NCI-H226 (cell line): Measurements from ENCODE around the gene ZC3HAV1L.
"Not testable (repeated sequence)": the region's sequence is repeated elsewhere in the genome, so short reads cannot be mapped to it uniquely, and the experiment has no call there.

Experiments used
- DNase-seq: peaks from one replicate; pipeline ENCODE4 v3.0.0-alpha.2; 2015

ZC3HAV1L gene, protein sequence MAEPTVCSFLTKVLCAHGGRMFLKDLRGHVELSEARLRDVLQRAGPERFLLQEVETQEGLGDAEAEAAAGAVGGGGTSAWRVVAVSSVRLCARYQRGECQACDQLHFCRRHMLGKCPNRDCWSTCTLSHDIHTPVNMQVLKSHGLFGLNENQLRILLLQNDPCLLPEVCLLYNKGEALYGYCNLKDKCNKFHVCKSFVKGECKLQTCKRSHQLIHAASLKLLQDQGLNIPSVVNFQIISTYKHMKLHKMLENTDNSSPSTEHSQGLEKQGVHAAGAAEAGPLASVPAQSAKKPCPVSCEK

DNA sequence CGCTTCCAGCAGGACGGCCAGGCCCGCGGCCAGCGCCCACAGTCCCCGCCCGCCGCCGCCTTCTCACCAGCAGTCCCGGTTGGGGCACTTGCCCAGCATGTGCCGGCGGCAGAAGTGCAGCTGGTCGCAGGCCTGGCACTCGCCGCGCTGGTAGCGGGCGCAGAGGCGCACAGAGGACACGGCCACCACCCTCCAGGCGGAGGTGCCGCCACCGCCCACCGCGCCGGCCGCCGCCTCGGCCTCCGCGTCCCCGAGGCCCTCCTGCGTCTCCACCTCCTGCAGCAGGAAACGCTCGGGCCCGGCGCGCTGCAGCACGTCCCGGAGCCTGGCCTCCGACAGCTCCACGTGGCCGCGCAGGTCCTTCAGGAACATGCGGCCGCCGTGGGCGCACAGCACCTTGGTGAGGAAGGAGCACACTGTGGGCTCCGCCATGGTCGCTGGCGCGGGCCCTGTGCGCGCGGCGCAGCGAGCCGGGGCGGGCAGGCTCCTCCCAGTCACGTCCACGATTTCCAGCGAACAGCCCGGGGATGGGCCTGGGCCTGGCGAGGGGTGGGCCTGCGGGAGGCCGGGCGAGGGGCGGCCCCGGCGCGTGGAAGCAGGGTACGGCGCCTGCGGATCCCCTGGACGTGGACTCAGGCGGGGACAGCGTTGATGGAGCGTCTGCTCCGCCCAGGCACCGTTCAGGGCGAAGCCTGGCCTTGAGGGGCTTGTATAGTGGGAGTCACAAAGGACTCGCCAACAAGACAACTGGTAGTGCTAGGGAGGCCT is at the start of gene ZC3HAV1L:
ZC3HAV1L (minus strand) TSS at position 457 of the 768 bp plus-strand sequence; CDS start at position 432, 25 bp downstream.
- DNase-seq = peak; percentile 48

DNA sequence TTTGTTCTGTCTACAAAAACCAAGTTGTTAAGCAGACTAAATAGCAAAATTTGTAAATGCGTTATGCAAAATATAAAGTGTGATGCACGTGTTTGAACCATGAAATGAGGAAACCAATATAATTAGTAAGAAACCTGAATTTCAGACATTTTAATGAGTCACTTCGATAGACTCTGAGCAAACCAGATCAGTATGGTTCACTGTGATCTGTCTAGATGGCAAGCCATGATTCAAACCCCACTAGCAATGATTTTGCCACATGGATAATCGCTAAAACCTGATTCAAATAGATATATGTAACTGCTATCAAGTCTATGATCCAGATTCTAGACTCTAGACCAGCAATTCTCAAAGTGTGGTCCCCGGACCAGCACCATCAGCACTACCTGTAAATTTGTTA is 48.9 kb upstream of the ZC3HAV1L start:
- no peak for DNase-seq

DNA sequence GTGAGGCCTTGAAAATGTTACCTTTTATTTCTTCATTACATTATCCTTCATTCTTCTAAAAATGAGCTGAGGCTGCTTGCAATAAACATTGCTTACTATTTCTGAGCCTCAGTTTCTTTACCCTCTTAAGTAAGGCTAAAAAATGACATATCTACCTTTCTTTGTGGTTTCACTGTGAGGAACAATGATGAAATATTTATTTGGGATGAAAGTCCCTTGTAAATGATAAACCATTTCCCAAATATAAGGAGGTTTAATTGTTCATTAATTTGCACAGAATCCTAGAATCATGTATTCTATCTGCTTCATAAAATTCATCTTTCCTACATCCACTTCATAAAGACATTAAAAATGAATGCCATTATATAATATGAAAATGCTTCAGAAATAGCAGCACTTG is 45.7 kb upstream of the ZC3HAV1L start:
- no peak for DNase-seq

DNA sequence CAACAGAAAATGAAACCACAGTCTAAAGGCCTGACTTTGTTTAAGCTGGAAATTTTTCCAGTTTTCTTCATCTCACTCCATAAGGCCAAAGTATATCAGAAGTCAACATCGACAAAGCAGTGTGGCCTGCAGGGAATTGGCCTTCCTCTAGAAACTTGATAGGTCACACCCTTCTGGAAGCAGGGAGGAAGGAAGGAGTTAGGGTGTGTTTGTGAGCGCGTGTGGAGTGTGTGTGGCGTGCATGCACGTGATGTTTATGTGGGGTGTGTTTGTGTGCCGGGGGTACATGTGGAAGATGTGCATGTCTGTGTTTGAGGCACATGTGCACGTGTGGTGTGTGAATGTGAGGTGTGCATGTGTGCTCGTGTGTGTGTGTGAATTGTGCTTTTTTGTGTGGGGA is 45.1 kb upstream of the ZC3HAV1L start:
- DNase-seq = no peak

DNA sequence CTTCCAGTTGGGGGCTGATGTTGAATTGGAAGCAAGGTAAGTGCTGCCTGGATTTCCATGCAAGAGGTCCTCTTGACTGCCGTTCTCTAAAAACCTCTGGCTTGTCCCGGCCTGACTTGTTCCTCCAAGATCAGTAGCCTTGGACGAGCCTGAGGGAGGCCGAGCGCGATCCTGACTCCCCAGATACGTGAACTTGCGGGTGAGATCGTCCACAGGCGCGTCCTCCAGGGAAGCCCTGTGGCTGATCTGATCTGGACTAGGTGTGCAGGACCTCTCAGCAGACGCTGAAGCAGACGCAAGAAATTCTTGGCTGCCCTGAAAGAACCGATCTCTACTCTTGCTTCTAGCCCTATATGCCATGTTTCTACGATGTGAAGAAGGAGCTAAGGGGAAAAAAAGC is 44.0 kb upstream of the ZC3HAV1L start:
- DNase-seq = no peak

DNA sequence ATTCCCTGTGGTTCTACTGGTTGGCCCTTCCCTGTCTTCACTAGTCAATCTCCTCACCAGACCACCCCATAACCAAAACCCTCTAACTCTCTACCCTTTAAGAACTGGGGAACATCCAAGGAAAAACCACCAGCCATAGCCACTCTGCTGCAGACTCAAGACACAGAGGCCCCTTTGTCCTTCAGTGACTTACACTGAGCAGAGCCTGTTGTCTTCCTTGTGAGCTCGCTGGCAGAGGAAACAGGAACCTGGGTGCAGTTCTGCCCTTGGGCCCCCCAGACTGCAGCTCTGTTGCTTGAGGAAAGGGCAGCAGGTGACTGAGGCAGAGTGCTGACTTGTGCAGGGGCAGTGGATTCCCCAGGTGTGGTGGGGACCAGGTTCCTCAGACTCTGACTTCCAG is 43.1 kb upstream of the ZC3HAV1L start:
- DNase-seq = no peak

DNA sequence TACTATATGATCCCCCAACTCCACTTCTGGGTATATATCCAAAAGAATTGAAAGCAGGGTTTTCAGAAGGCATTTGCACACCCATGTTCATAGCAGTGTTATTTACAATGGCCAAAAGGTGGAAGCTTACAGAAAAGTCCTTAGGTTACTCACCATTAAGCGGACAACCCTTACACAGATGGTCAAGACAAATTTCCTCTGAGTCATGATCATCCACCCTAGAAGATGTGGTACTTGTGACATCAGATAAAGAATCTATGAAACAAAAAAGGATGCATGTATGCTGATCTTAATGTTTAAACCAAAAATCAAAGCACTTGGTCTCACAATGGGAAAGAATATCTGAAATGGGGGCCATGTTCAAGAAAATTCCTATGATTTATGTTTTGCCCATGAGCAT is 42.6 kb upstream of the ZC3HAV1L start:
- no peak for DNase-seq

DNA sequence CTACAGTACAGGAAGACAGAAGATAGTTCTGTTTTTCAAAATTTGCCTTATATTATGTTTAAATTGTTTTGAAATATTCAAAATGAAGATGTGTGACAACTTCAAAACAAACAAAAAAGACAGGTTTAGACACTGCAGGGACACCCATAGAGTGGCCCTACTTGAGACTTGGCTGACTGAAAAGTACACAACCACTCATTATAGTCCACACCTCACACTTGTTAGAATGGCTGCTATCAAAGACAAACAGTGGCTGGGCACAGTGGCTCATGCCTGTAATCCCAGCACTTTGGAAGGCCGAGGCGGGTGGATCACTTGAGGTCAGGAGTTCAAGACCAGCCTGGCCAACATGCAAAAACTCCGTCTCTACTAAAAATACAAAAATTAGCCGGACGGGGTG is 41.9 kb upstream of the ZC3HAV1L start:
- DNase-seq = not testable (repeated sequence)

DNA sequence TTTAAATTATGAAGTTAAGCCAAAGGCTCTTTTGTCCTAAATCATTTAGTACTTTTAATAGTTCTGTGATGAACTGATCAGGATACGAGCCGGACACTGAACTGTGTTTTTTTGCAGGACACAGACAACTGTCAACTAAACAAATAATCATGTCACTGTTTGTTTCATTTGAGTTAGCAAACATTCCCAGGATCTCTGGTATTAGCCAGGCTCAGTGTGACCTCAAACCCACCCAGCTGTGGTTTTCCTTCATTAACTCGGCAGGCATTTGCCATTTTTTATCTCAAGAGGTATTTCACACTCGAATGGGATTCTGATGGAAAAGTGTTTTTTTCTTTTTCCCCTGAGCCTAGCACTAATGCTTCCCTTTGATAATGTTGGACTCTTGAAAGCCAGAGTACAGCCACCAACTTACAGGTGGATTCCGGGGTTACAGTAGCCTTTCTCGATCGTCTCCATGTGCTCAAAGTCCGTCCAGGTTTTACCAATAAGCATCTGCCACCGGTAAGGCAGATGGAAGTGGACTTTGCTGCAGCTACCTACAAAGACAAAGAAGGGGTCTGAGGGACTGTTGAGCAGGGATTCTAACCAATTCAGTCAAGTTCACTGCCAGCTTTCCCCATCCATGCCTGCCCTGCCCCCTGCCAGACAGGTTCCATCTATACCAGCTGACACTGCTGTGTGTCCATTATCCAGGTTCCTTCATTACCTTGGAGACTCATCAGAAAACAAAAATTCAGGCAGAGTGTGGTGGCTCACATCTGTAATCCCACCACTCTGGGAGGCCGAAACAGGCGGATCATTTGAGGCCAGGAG is 40.2 kb upstream of the ZC3HAV1L start:
- no peak for DNase-seq

DNA sequence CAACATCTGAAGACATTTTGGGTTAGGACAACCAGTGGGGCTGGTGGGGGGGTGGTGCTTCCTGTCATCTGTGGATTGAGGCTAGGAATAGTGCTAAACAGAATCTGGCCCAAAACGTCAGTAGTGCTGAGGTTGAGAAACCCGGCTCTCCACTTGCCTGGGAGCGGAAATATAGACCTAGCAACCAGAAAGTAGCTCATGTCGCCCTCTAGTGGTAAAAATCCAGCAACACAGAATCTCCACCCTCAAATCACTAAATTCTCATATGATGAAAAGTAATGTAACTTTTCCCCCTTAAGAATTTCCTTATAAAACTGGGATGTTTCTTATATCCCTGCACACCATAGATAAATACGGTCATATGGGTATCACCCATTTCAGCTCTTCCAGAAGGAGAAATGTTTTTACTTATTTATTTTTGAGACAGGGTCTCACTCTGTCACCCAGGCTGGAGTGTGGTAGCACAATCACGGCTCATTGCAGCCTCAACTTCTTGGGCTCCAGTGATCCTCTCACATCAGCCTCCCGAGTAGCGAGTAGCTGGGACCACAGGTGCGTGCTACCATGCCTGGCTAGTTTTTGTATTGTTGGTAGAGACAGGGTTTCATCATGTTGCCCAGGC is 39.3 kb upstream of the ZC3HAV1L start:
- peak; percentile 55 for DNase-seq

DNA sequence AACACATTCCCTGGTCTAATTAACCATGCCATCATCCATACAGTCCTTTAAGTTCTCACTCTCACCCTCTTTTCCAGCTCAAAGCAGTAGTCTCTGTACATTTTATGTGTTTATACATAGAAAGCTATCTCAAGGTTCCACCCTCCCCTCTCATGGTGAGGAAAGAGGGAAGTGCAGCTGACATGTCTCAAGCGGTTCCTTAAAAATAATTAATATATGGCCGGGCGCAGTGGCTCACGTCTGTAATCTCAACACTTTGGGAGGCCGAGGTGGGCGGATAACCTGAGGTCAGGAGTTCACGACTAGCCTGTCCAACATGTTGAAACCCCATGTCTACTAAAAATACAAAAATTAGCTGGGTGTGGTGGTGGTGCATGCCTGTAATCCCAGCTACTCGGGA is 37.0 kb upstream of the ZC3HAV1L start:
- DNase-seq = no peak

DNA sequence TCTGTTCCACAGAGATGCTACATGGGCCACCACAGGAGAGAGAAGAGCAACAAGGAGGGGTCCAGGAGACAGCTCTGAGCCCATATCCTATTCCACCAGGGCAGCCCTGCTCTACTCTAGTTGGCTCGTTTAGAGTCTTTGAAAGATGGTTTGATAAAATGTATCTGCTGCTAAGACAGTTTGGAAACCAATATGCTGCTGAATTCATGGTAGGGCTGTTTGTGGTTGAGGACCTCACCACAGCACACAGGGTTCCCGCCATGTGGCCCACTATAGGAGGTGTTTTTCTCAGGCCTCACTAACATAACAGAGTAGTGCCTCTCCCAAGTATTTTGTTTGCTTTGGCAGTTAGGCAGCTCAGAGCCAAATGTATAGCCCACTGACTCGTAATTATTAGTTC is 35.8 kb upstream of the ZC3HAV1L start:
- no peak for DNase-seq

DNA sequence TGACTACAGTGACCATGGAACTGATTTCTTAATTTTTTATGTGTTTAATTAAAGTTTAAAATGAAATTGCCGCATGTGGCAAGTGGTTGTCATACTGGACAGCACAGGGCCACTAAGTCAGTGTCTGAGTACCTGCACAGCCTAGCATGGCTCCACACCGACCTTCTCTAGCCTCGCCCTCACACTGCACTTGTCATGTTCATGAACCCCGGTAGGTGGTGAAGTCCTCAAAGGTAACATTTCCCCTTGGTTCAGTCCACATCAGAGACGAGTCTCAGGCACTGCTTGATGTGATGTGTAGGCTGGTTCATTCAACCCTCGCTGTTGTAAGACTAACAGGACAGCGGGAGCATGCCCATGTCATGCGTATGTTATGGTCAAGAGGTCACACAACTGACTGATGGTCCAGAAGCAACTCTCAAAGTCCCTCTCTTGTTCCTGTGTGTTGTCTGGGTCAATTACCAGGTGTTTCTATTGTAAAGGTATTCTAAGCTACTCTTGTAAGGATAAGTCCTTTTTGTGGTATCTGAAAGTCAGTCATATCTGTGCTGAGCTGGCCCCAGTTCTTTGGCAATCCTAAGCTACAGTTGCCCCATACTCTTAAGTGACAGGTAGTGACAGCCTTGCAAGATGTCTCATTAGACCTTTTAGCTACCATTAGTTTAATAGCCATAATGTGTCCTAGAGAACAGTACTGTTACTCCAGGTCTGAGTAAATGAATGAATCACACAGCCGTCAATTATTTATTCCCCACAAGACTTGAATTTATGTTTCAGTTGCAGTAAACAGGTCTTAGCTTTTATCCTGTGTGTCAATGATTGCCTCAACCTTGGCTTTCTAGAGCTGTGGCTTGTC is 32.9 kb upstream of the ZC3HAV1L start:
- DNase-seq = no peak

DNA sequence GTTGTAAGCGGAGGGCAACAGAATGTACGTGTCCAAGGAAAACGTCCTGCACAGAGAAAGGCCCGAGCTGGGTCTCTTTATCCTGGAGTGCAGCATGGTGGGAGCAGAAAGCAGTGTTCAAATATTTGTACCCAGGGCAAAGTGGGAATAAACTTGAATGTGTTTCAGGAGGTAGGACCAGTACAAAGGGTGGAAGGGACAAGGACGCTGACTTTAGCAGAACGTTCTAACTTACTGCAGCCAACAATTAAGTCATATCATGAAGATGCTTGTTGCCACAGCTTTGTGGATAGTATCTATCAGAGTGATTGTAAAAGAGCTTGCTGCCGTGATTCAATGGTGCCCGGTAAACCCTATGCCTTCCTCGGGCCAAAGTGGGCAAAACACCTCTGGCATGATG is 30.5 kb upstream of the ZC3HAV1L start:
- DNase-seq = no peak

DNA sequence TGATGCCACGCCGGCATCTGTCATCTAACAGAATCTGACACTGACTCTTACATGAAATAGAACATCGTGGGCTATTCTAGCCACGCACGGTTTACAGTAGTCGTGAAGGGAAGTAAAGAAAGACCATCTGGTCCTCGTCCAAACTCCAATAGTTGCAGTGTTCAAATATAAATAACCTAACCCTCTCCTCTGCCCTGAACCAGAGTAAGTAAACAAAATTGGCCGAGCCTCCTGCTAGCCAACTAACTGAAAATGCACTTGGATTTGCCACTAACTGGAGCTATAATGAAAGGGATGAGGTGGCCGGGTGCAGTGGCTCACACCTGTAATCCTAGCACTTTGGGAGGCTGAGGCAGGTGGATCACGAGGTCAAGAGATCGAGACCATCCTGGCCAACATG is 29.5 kb upstream of the ZC3HAV1L start:
- DNase-seq = no peak

DNA sequence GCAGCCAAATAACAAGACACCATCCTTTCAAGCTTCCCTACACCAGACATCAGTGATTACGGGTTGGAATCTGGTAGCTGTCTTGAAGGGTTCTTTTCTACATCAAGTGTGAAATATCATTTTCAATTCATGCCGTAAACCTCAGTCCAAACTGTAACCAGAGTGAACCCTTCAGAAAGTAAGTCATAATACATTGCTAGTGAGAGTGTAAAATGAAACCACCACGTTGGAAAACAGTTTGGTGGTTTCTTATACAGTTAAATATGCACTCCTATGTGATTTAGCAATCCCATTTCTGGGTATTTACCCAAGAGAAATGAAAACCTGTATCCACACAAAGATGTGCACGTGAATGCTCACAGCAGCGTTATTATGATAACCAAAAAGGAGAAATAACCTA is 25.6 kb upstream of the ZC3HAV1L start:
- no peak for DNase-seq

DNA sequence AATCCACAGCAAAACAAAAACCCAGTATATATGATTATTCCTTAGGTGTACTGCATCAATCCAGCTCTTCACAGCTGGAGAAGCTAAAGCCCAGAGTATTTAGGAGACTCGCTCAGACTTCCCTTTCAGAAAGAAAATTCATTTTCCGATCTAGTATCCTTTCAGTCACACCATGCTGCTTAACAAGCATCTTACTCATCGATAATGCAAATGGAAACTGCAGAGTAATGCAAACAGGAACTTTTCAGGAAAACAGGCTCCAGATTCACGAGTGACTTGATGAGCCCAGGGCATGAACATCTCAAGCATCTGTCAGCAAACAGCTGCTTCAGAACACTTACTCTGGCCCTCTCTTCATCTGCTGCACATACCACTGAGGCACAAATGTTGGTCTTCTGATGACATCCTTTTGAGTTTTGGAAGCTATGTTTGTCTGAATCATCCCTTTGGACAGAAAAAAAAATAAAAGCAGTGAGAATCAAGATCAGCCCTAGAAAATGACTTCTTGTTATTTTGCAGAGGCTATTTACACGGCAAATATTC is 24.9 kb upstream of the ZC3HAV1L start:
- no peak for DNase-seq

DNA sequence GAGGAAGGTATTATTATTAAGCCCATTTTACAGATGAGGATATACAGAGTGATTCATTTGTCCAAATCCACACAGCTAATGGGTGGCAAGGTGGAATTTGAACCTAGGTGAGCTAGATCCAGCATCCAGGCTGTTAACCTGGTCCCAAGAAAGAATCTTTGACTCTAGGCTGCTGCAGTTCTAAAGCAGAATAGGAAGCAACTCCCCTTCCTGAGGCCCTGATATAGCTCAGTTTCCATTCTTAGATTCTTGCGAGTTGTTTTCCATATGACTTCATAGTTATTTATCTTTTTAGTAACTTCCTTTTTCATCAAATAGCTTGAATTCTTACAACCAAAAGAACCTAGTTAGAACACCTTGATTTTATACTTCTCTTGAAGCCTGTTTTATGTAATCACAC is 24.1 kb upstream of the ZC3HAV1L start:
- DNase-seq = no peak

DNA sequence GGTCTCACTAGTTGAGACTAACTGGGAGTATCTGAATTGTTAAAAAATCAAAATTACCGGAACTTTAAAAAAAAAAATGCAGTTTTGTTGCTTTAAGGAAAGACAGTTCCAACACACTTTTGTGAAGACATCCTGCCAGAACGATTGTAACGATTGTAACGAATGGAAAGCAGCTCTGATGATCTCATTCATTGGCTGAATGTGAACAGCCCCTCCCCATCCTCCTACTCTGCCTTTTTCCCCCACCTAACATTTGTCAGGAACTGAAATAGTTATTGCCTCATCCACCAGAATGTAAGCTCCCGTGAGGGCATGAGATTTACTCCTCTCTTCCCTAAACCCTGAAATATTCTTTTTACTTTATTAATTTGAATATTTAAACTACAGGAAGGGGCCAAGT is 23.1 kb upstream of the ZC3HAV1L start:
- DNase-seq = no peak

DNA sequence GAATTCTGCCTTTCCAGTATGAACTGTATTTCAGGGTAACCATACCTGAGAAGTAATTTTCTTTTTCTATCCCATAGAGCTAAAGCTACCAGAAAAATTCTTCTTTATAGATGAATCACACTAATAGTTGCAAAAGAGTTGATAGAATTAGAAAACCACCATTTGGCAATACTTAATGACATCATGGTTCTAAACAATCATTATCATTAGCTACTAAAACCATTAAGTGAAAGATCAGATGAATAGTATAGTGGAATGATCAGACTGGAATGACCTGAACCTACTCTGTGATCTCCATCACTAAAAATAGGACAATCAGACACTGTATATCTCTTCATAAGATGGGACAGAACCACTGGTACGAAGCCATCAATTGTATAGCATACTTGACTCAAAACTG is 19.8 kb upstream of the ZC3HAV1L start:
- DNase-seq = no peak

DNA sequence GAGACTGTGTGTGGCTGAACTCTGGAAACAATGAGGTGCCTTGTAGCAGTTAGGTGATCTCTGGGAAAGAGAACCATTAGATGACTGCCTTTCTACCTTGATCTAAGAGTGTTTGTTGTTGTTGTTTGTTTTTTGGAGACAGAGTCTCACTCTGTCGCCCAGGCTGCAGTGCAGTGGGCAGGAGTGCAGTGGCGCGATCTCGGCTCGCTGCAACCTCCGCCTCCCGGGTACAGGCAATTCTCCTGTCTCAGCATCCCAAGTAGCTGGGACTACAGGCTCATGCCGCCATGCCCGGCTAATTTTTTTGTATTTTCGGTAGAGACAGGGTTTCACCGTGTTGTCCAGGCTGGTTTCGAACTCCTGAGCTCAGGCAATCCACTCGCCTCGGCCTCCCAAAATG is 18.8 kb upstream of the ZC3HAV1L start:
- not testable (repeated sequence) for DNase-seq

DNA sequence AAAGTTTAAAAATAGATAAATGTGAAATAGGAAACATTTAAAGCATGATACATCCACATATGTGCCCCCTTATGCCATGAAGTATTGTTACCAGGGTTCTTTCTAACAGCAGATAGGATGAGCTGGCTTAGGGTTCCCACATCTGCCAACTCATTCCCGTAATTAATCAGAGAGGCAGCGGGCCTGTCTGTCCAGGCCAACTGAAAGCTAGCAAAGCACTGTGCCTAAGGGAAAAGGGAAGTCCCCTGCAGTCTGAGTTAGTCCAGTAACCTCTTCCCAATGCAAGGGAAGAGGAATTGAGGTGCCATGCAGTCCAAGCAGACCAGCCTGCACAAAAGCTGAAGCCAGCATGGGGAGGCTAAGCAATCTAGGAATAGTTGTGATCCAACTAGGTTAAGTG is 18.3 kb upstream of the ZC3HAV1L start:
- DNase-seq = no peak
